Uterus (tissue), 2 donors: ENCODE data around the gene HDDC3.
A peak's percentile ranks its signal among the peaks of the same experiment; 100 is the strongest.

Source experiments
- CTCF ChIP-seq, 4 experiments: fragments of 200-600 bp in 2 of 4; fragments of 450-650 bp in 2 of 4; sonication (generic) in 2 of 4; IDR thresholded peaks; one replicate each; pipeline ENCODE4 v1.5.1; 2016 to 2019; ENCODE audit warnings: antibody characterized with exemption in 4 of 4, mild to moderate bottlenecking in 2 of 4, moderate library complexity in 1 of 4
- POLR2A ChIP-seq, 2 donors: fragments of 450-650 bp; IDR thresholded peaks; one replicate each; pipeline ENCODE4 v1.6.1; 2016; ENCODE audit warnings: antibody characterized with exemption in 2 of 2, mild to moderate bottlenecking in 1 of 2, moderate library complexity in 1 of 2

DNA sequence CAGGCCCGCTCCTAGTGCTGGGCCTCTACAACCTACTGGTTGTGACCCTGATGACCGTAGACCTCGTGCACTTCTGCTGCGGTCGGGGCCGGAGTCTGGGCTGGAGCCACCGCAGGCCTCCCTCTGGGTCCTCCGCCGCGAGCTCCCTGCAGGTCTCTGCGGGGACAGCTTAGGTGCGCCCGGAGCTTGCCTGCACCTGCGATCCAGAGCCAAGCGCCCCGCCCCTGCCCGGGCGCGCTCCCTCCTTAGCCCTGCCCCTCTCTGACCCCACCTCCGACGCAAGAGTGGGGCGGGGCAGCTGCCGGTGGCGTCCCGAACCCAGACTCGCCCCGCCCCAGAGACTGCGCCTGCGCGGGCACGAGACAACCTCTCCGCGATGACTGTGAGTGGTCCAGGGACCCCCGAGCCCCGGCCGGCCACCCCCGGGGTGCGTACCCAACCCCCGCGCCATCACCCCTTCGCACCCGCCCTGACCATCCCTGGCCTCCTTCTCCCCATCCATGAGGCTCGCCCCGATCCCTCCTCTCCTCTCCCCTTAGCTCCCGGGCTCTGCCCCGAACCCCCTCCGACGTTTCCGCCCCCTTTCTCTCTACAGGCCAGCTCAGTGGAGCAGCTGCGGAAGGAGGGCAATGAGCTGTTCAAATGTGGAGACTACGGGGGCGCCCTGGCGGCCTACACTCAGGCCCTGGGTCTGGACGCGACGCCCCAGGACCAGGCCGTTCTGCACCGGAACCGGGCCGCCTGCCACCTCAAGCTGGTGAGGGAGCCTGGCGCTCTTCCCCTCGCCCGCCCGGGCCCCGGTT, 2.8 kb upstream of the HDDC3 start, which contains the start of gene UNC45A:
- TF ChIP-seq CTCF (IDR thresholded peaks at IDR 0.05) (no peak), POLR2A (IDR thresholded peaks at IDR 0.05) (peak; percentile 51 to 59)
